IMR-90 (cell line): ENCODE data around the gene CDYL2. TPM values are rescaled to one million over a fixed set of nuclear protein-coding genes. Genes with fewer than 3 reads are reported as not detected.

Source experiments
- ATAC-seq: fragments of 200-7000 bp; cut with Tn5 transposase; 2 replicates; pipeline ENCODE4 v1.9.1; 2020; ENCODE audit warnings: low read depth, mild to moderate bottlenecking, moderate library complexity
- BruUV-seq: library from RNA; stranded (reverse); fragments of 400-500 nt; replicated peaks from 2 replicates; lab custom pipeline; 2021; lab: Mats Ljungman, UMichigan
- CTCF ChIA-PET: fragments of 300-600 bp; formaldehyde crosslinking; extraction: SDS; loops from one replicate; lab custom pipeline; 2021; ENCODE audit warnings: antibody characterized with exemption; lab: Yijun Ruan, JAX
- POLR2A ChIA-PET: fragments of 300-600 bp; sonication (Branson Sonifier 250); formaldehyde crosslinking; loops from one replicate; lab custom pipeline; 2022; ENCODE audit warnings: antibody characterized with exemption; ENCODE audit not compliant: unreplicated experiment; lab: Charles Lee
- DNase-seq: peaks from one replicate; pipeline ENCODE4 v3.0.0; 2013
- H2AFZ ChIP-seq: replicated peaks from 2 replicates; pipeline ENCODE3; 2013; ENCODE audit warnings: low read length, mild to moderate bottlenecking; ENCODE audit not compliant: poor library complexity
- H2AK5ac ChIP-seq: 2 replicates; pipeline ENCODE4 v1.6.1; 2013; ENCODE audit warnings: low read depth, low read length, inconsistent platforms
- H2AK9ac ChIP-seq: replicated peaks from 2 replicates; pipeline ENCODE3; 2013; ENCODE audit warnings: mild to moderate bottlenecking, low read depth, low read length, moderate library complexity; ENCODE audit not compliant: poor library complexity
- H2BK120ac ChIP-seq: 2 replicates; pipeline ENCODE4 v1.6.1; 2013; ENCODE audit warnings: low read depth, low read length, inconsistent platforms
- H2BK15ac ChIP-seq: 3 replicates; pipeline ENCODE4 v1.6.1; 2013; ENCODE audit warnings: low read depth, low read length, inconsistent platforms
- H2BK20ac ChIP-seq: 2 replicates; pipeline ENCODE4 v1.6.1; 2013; ENCODE audit warnings: low read depth, mild to moderate bottlenecking, inconsistent platforms, low read length, moderate library complexity
- H2BK5ac ChIP-seq: 2 replicates; pipeline ENCODE4 v1.6.1; 2013; ENCODE audit warnings: mild to moderate bottlenecking, low read depth, low read length, inconsistent platforms; ENCODE audit not compliant: poor library complexity, severe bottlenecking
- H3K14ac ChIP-seq: replicated peaks from 2 replicates; pipeline ENCODE4 v1.6.1; 2013; ENCODE audit warnings: low read depth, low read length, inconsistent platforms
- H3K18ac ChIP-seq: 2 replicates; pipeline ENCODE4 v1.6.1; 2013; ENCODE audit warnings: low read depth, low read length, control low read depth
- H3K23ac ChIP-seq: 2 replicates; pipeline ENCODE4 v1.6.1; 2013; ENCODE audit warnings: low read depth, low read length, inconsistent platforms
- H3K27ac ChIP-seq: 2 replicates; pipeline ENCODE4 v1.5.1; 2013; ENCODE audit warnings: mild to moderate bottlenecking, control low read depth, low read length; ENCODE audit not compliant: insufficient read depth
- H3K27me3 ChIP-seq: 2 replicates; pipeline ENCODE4 v1.6.1; 2013; ENCODE audit warnings: low read length; ENCODE audit not compliant: control insufficient read depth, insufficient read depth
- H3K36me3 ChIP-seq: 2 replicates; pipeline ENCODE4 v1.6.1; 2013; ENCODE audit warnings: low read length, mixed read lengths; ENCODE audit not compliant: control insufficient read depth, insufficient read depth
- H3K4ac ChIP-seq: 2 replicates; pipeline ENCODE4 v1.6.1; 2013; ENCODE audit warnings: low read depth, low read length, inconsistent platforms
- H3K4me1 ChIP-seq: 2 replicates; pipeline ENCODE4 v1.6.1; 2013; ENCODE audit warnings: low read length, mixed read lengths; ENCODE audit not compliant: control insufficient read depth, insufficient read depth
- H3K4me2 ChIP-seq: 2 replicates; pipeline ENCODE4 v1.6.1; 2013; ENCODE audit warnings: low read depth, mild to moderate bottlenecking, control low read depth, low read length, moderate library complexity
- H3K4me3 ChIP-seq: 2 replicates; pipeline ENCODE4 v1.5.1; 2013; ENCODE audit warnings: low read depth, mild to moderate bottlenecking, control low read depth, low read length, moderate library complexity; ENCODE audit not compliant: insufficient read depth
- H3K56ac ChIP-seq: 2 replicates; pipeline ENCODE4 v1.6.1; 2013; ENCODE audit warnings: low read length, inconsistent platforms; ENCODE audit not compliant: insufficient read depth; ENCODE audit errors: extremely low read depth
- H3K79me1 ChIP-seq, 2 experiments: 2 replicates each; pipeline ENCODE4 v1.6.1; 2013; ENCODE audit warnings: low read length in 2 of 2, inconsistent platforms in 1 of 2, low read depth in 1 of 2
- H3K9ac ChIP-seq: 2 replicates; pipeline ENCODE4 v1.6.1; 2013; ENCODE audit warnings: low read depth, low read length, control low read depth
- H3K9me1 ChIP-seq: 2 replicates; pipeline ENCODE4 v1.6.1; 2013; ENCODE audit warnings: low read length, inconsistent platforms; ENCODE audit not compliant: insufficient read depth
- H3K9me3 ChIP-seq: 2 replicates; pipeline ENCODE4 v1.6.1; 2013; ENCODE audit warnings: low read length; ENCODE audit not compliant: control insufficient read depth, insufficient read depth
- H4K20me1 ChIP-seq: 2 replicates; pipeline ENCODE4 v1.6.1; 2013; ENCODE audit warnings: low read length, inconsistent platforms; ENCODE audit not compliant: insufficient read depth
- H4K5ac ChIP-seq: 2 replicates; pipeline ENCODE4 v1.6.1; 2013; ENCODE audit warnings: mild to moderate bottlenecking, low read depth, low read length, control low read depth
- H4K8ac ChIP-seq, 2 experiments: 2 replicates each; pipeline ENCODE4 v1.6.1; 2013; ENCODE audit warnings: low read depth in 2 of 2, low read length in 2 of 2, control low read depth in 1 of 2, inconsistent platforms in 1 of 2
- H4K91ac ChIP-seq: 2 replicates; pipeline ENCODE4 v1.6.1; 2013; ENCODE audit warnings: low read depth, low read length, inconsistent platforms; ENCODE audit not compliant: insufficient read depth
- CEBPB ChIP-seq: IDR thresholded peaks from 2 replicates; pipeline ENCODE4 v1.6.1; 2012; ENCODE audit warnings: low read depth, low read length, improper control_type of control experiment
- MXI1 ChIP-seq: IDR thresholded peaks from 2 replicates; pipeline ENCODE4 v1.6.1; 2012; ENCODE audit warnings: low read depth, mild to moderate bottlenecking, low read length, moderate library complexity, borderline replicate concordance
- RAD21 ChIP-seq: IDR thresholded peaks from 2 replicates; pipeline ENCODE4 v1.6.1; 2012; ENCODE audit warnings: low read length, improper control_type of control experiment
- RFX5 ChIP-seq: IDR thresholded peaks from 2 replicates; pipeline ENCODE4 v1.8.0; 2012; ENCODE audit warnings: low read depth, mild to moderate bottlenecking, low read length, moderate library complexity
- WGBS, 2 experiments: methylation state at CpG; one replicate each; pipeline versions ENCODE4 v1.1.5 to v1.1.7; 2013; ENCODE audit warnings: missing lambda C conversion rate in 2 of 2; ENCODE audit not compliant: insufficient read length in 1 of 2; ENCODE audit errors: extremely low coverage in 2 of 2; 5-methylcytosine and 5-hydroxymethylcytosine counted together
- dilution Hi-C: fragments of 300-500 bp; cut with HindIII; formaldehyde crosslinking; loops from one replicate; pipeline ENCODE4 v1.14.3; 2018; ENCODE audit warnings: low sequenced_read_pairs; ENCODE audit not compliant: unreplicated experiment
- in situ Hi-C: fragments of 300-500 bp; cut with MboI; formaldehyde crosslinking; loops from 3 replicates; pipeline ENCODE4 v1.14.3; 2019; ENCODE audit warnings: low sequenced_read_pairs, inconsistent platforms, mixed read lengths
- intact Hi-C: fragments of 100-400 bp; cut with micrococcal nuclease; formaldehyde crosslinking; loops from 2 replicates; pipeline ENCODE4 v1.10.0; 2022
- polyA plus RNA-seq, 3 experiments: library from polyadenylated mRNA; depleted of rRNA; stranded (reverse); fragments of >200 nt; gene quantifications; 2 replicates each; pipeline ENCODE4 v1.2.3, GENCODE V29; 2012; ENCODE audit warnings: low replicate concordance in 1 of 3
- total RNA-seq: library from RNA; depleted of rRNA; stranded (reverse); fragments of >200 nt; gene quantifications from 2 replicates; pipeline ENCODE4 v1.2.3, GENCODE V29; 2012
- TF ChIP-seq, protein P1 (sequence below): conservative IDR thresholded peaks from 2 replicates; pipeline ENCODE4 v1.5.1; 2012; ENCODE audit warnings: mild to moderate bottlenecking, low read depth, low read length, improper control_type of control experiment
- TF ChIP-seq, protein P2 (sequence below): fragments of 150-350 bp; IDR thresholded peaks from 2 replicates; pipeline ENCODE4 v1.6.1; 2017; ENCODE audit warnings: mild to moderate bottlenecking, antibody characterized with exemption, low read length, low read depth

The CDYL2 gene
- total and polyA plus RNA-seq, 2 of the 4 experiments (the other 2 are of a cell fraction): 1.2 to 3.9 TPM

DNA sequence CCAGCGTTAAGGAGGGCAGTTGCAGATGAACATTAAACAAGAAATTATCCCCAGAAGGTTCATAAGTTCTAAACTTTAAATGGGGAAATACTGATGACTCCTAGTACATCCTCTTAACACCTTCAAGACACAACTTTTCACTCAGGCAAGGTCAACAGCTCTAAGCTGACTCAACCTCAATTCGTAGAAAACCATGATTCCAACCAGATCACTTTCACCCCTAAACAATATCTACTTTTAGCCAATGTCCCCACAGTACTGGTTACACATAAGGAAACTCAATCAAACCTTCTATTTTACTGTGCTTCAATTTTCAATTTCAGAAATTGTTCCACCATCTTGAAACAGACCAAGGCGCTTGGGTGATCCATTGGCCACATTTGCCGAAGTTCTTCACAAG, 2.3 kb downstream of the CDYL2 start:
- no peak overlapping the region for H2AK9ac ChIP-seq
- dilution Hi-C loops (no loop called here), in situ Hi-C loops (loop anchor here (25.0 kb wide), 1 partner anchor 265 kb away; the partner anchor contains the start of gene DYNLRB2), intact Hi-C loops (no loop called here)
- no peaks in the 10 kb centered on the region for H3K9me3 ChIP-seq
- no peak overlapping the region for H3K56ac ChIP-seq
- ATAC-seq: no peak
- H3K14ac ChIP-seq: no peak overlapping the region
- TF ChIP-seq CEBPB: no peak
- no peak for TF ChIP-seq MXI1
- TF ChIP-seq RFX5: no peak
- TF ChIP-seq, protein P1, sequence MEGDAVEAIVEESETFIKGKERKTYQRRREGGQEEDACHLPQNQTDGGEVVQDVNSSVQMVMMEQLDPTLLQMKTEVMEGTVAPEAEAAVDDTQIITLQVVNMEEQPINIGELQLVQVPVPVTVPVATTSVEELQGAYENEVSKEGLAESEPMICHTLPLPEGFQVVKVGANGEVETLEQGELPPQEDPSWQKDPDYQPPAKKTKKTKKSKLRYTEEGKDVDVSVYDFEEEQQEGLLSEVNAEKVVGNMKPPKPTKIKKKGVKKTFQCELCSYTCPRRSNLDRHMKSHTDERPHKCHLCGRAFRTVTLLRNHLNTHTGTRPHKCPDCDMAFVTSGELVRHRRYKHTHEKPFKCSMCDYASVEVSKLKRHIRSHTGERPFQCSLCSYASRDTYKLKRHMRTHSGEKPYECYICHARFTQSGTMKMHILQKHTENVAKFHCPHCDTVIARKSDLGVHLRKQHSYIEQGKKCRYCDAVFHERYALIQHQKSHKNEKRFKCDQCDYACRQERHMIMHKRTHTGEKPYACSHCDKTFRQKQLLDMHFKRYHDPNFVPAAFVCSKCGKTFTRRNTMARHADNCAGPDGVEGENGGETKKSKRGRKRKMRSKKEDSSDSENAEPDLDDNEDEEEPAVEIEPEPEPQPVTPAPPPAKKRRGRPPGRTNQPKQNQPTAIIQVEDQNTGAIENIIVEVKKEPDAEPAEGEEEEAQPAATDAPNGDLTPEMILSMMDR: no peak
- TF ChIP-seq RAD21: no peak
- TF ChIP-seq, protein P2, sequence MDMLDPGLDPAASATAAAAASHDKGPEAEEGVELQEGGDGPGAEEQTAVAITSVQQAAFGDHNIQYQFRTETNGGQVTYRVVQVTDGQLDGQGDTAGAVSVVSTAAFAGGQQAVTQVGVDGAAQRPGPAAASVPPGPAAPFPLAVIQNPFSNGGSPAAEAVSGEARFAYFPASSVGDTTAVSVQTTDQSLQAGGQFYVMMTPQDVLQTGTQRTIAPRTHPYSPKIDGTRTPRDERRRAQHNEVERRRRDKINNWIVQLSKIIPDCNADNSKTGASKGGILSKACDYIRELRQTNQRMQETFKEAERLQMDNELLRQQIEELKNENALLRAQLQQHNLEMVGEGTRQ: no peak
- no peaks in the 10 kb centered on the region for H3K36me3 ChIP-seq
- no peak overlapping the region for H3K27ac ChIP-seq
- H3K4ac ChIP-seq: no peak overlapping the region
- H3K4me3 ChIP-seq: no peak overlapping the region
- H3K79me1 ChIP-seq: peaks cover 0 to 11% of the 10 kb centered on the region in 2 experiments; a peak in 1 of 4 replicates
- no peaks in the 10 kb centered on the region; the same call in 1 of the 2 replicates for H3K4me1 ChIP-seq
- ChIA-PET POLR2A (no interaction called here), CTCF (no interaction called here)
- BruUV-seq: no TSS peak
- H3K9ac ChIP-seq: no peak overlapping the region
- H4K20me1 ChIP-seq: no peaks in the 10 kb centered on the region
- no peak overlapping the region for H2AFZ ChIP-seq
- no peak overlapping the region for H2AK5ac ChIP-seq
- no peak overlapping the region for H2BK20ac ChIP-seq
- H3K23ac ChIP-seq: no peak overlapping the region
- DNase-seq: no peak
- 80% methylated on average over 1 of the region's 4 CpGs; no CpG with 5 or more reads in 1 of the 2 experiments for WGBS, 2 experiments
- H2BK5ac ChIP-seq: no peak overlapping the region
- no peak overlapping the region for H4K8ac ChIP-seq
- peaks cover 12% of the 10 kb centered on the region; the same call in 1 of the 2 replicates for H3K9me1 ChIP-seq
- H3K4me2 ChIP-seq: no peak overlapping the region
- no peak overlapping the region for H4K5ac ChIP-seq
- H3K27me3 ChIP-seq: no peaks in the 10 kb centered on the region
- no peak overlapping the region for H3K18ac ChIP-seq
- H2BK120ac ChIP-seq: no peak overlapping the region
- H2BK15ac ChIP-seq: no peak overlapping the region
- no peak overlapping the region for H4K91ac ChIP-seq
